Measurements from ENCODE around the gene TTC9.

TTC9 gene

DNA sequence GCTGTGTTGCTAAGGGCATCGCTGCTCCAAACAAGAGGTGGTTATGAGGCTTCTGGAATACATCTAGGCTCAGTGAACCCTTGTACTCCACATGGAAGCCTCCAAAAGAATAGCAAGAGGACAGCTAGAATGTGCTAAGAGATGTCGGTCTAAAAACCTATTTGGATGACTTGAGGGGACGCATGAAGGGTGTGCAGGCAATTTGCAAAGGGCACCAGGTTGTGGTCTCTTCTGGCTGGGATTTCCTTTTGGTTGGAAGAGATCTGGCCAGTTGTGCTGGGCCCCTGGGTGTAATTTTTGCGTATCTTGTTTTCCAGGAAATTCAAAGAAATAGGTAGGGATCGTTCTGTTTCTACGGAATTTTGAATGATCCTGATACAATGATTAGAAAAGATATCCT, 4.2 kb downstream of the TTC9 start:
- no peaks in the 10 kb centered on the region; the same call in 1 of the 2 replicates for H3K36me3 ChIP-seq (ENCODE audit: insufficient read depth, low read length)
- peaks cover 52% of the 10 kb centered on the region for H3K4me1 ChIP-seq (ENCODE audit: insufficient read depth, low read length)
- peak overlapping the region; percentile 72; the same call in 1 of the 2 replicates for H3K27ac ChIP-seq (ENCODE audit: low read depth, low read length)
- H3K4me3 ChIP-seq (ENCODE audit: low read length): no peak overlapping the region
- H3K9ac ChIP-seq (ENCODE audit: low read depth, low read length): no peak overlapping the region
- H3K27me3 ChIP-seq (ENCODE audit: insufficient read depth, low read length): peaks cover 20% of the 10 kb centered on the region; the same call in 1 of the 2 replicates
- 86% methylated on average over 6 of the region's 6 CpGs for WGBS
- H3K9me3 ChIP-seq (ENCODE audit: insufficient read depth, low read depth, low read length): no peaks in the 10 kb centered on the region

- Histone ChIP-seq H3K27ac (ENCODE audit: low read depth, low read length) (peak overlapping the region; percentile 72; the same call in 1 of the 2 replicates), H3K4me1 (ENCODE audit: insufficient read depth, low read length) (peaks cover 52% of the 10 kb centered on the region), H3K36me3 (ENCODE audit: insufficient read depth, low read length) (no peaks in the 10 kb centered on the region; the same call in 1 of the 2 replicates), H3K27me3 (ENCODE audit: insufficient read depth, low read length) (peaks cover 16% of the 10 kb centered on the region; the same call in 1 of the 2 replicates), H3K4me3 (ENCODE audit: low read length) (no peak overlapping the region), H3K9ac (ENCODE audit: low read depth, low read length) (no peak overlapping the region), H3K9me3 (ENCODE audit: insufficient read depth, low read depth, low read length) (no peaks in the 10 kb centered on the region)
- WGBS: 29% methylated on average over 2 of the region's 2 CpGs
These were observed 5.0 kb downstream of the TTC9 start for GRCh38 chr14:70646705-70647104.

GRCh38 chr14:70648346-70648745, 6.6 kb downstream of the TTC9 start:
- H3K27me3 ChIP-seq (ENCODE audit: insufficient read depth, low read length): peaks cover 5% of the 10 kb centered on the region; the same call in 1 of the 2 replicates
- H3K4me3 ChIP-seq (ENCODE audit: low read length): no peak overlapping the region
- no peaks in the 10 kb centered on the region; the same call in 1 of the 2 replicates for H3K36me3 ChIP-seq (ENCODE audit: insufficient read depth, low read length)
- H3K9me3 ChIP-seq (ENCODE audit: insufficient read depth, low read depth, low read length): no peaks in the 10 kb centered on the region
- H3K9ac ChIP-seq (ENCODE audit: low read depth, low read length): no peak overlapping the region
- peaks cover 56% of the 10 kb centered on the region for H3K4me1 ChIP-seq (ENCODE audit: insufficient read depth, low read length)
- H3K27ac ChIP-seq (ENCODE audit: low read depth, low read length): no peak overlapping the region

DNA sequence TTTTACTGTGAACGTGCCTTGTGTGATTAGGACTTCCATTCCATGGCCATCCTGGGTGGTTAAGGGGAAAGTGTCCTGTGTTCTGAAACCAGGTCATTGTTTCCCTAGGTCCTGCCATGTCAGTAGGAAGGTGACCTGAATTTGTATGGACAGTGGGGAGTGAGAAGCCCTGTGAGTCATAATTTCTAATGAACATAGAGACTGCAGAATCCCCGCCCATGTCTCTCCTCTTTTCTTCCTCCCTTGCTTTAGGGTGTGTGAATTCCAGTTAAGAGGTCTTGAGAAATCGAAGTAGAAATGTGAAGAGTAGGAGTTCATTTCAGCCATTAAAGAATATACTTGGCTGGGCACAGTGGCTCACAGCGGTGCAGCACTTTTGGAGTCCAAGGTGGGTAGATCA, 8.1 kb downstream of the TTC9 start:
- H3K27me3 ChIP-seq (ENCODE audit: insufficient read depth, low read length): no peaks in the 10 kb centered on the region
- no peak overlapping the region for H3K9ac ChIP-seq (ENCODE audit: low read depth, low read length)
- 92% methylated on average over 3 of the region's 4 CpGs for WGBS
- H3K4me3 ChIP-seq (ENCODE audit: low read length): no peak overlapping the region
- no peaks in the 10 kb centered on the region for H3K9me3 ChIP-seq (ENCODE audit: insufficient read depth, low read depth, low read length)
- H3K27ac ChIP-seq (ENCODE audit: low read depth, low read length): no peak overlapping the region
- no peaks in the 10 kb centered on the region; the same call in 1 of the 2 replicates for H3K36me3 ChIP-seq (ENCODE audit: insufficient read depth, low read length)
- H3K4me1 ChIP-seq (ENCODE audit: insufficient read depth, low read length): peaks cover 58% of the 10 kb centered on the region

DNA sequence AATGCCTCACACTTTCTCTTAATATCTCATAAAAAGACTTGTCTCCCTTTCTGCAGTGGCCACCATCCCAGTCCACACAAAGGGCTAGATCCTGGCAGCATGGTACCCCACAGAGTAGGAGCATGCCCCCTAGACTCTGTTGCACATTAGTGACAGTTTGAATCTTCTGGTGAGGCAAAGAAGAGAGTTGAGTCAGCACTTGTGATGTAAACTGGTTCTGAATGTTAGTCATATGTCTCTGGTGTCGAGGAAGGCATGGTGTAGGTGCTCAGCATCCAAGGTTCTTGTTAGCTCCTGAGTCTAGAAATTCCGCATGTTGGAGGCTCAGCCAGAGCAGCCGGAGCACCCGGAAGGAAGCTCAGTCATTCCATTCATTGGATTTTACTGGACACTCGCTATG, 9.8 kb downstream of the TTC9 start:
- H3K4me1 ChIP-seq (ENCODE audit: insufficient read depth, low read length): peaks cover 57% of the 10 kb centered on the region
- no peak overlapping the region for H3K4me3 ChIP-seq (ENCODE audit: low read length)
- H3K27ac ChIP-seq (ENCODE audit: low read depth, low read length): no peak overlapping the region
- H3K9ac ChIP-seq (ENCODE audit: low read depth, low read length): no peak overlapping the region
- H3K27me3 ChIP-seq (ENCODE audit: insufficient read depth, low read length): no peaks in the 10 kb centered on the region
- 89% methylated on average over 5 of the region's 5 CpGs for WGBS
- no peaks in the 10 kb centered on the region for H3K9me3 ChIP-seq (ENCODE audit: insufficient read depth, low read depth, low read length)
- H3K36me3 ChIP-seq (ENCODE audit: insufficient read depth, low read length): no peaks in the 10 kb centered on the region; the same call in 1 of the 2 replicates

- Histone ChIP-seq H3K4me3 (ENCODE audit: low read length) (no peak overlapping the region), H3K9ac (ENCODE audit: low read depth, low read length) (no peak overlapping the region), H3K4me1 (ENCODE audit: insufficient read depth, low read length) (peaks cover 45% of the 10 kb centered on the region), H3K27me3 (ENCODE audit: insufficient read depth, low read length) (no peaks in the 10 kb centered on the region), H3K27ac (ENCODE audit: low read depth, low read length) (no peak overlapping the region), H3K36me3 (ENCODE audit: insufficient read depth, low read length) (no peaks in the 10 kb centered on the region; the same call in 1 of the 2 replicates), H3K9me3 (ENCODE audit: insufficient read depth, low read depth, low read length) (no peaks in the 10 kb centered on the region)
These were observed 11.2 kb downstream of the TTC9 start for GRCh38 chr14:70652871-70653270.

GRCh38 chr14:70653662-70654061, 11.9 kb downstream of the TTC9 start:
- Histone ChIP-seq H3K9ac (ENCODE audit: low read depth, low read length) (no peak overlapping the region), H3K4me1 (ENCODE audit: insufficient read depth, low read length) (peaks cover 44% of the 10 kb centered on the region), H3K36me3 (ENCODE audit: insufficient read depth, low read length) (no peaks in the 10 kb centered on the region; the same call in 1 of the 2 replicates), H3K27me3 (ENCODE audit: insufficient read depth, low read length) (no peaks in the 10 kb centered on the region), H3K9me3 (ENCODE audit: insufficient read depth, low read depth, low read length) (no peaks in the 10 kb centered on the region), H3K4me3 (ENCODE audit: low read length) (no peak overlapping the region), H3K27ac (ENCODE audit: low read depth, low read length) (peak overlapping the region; percentile 53; the same call in 1 of the 2 replicates)
- 26% methylated on average over 3 of the region's 3 CpGs for WGBS

GRCh38 chr14:70654632-70655031, 12.9 kb downstream of the TTC9 start:
- Histone ChIP-seq H3K27ac (ENCODE audit: low read depth, low read length) (peak overlapping the region; percentile 73; the same call in 1 of the 2 replicates), H3K9ac (ENCODE audit: low read depth, low read length) (no peak overlapping the region; the same call in 1 of the 2 replicates), H3K4me1 (ENCODE audit: insufficient read depth, low read length) (peaks cover 51% of the 10 kb centered on the region), H3K36me3 (ENCODE audit: insufficient read depth, low read length) (no peaks in the 10 kb centered on the region; the same call in 1 of the 2 replicates), H3K9me3 (ENCODE audit: insufficient read depth, low read depth, low read length) (no peaks in the 10 kb centered on the region), H3K4me3 (ENCODE audit: low read length) (no peak overlapping the region), H3K27me3 (ENCODE audit: insufficient read depth, low read length) (no peaks in the 10 kb centered on the region)
- 94% methylated on average over 6 of the region's 6 CpGs for WGBS

DNA sequence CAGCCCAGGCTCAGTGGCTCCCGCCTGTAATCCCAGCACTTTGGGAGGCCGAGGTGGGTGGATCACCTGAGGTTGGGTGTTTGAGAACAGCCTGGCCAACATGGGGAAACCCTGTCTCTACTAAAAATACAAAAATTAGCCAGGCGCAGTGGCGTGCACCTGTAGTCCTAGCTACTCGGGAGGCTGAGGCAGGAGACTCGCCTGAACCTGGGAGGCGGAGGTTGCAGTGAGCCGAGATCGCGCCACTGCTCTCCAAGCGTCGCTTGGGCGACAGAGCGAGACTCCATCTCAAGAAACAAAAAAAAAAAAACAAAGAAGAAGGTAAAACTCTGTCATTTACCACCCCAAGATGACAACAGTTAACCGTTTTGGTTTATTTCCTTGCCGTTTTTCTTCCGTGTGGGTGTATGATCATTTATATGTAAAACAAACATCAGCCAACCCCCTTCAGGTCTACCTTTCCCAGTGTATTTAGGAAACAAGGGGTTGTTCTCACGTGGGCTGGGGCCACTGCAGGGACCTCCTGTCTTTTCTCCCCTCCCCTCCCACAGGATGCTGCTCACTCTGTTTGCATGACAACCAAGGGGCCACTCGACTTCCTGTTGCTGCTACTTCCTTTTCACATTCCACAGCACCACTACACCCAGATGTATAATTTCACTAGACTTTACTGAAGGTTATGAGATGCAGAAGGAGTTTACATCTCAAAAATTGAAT, 13.6 kb downstream of the TTC9 start:
- peak overlapping the region; percentile 4; the same call in 1 of the 2 replicates for H3K9ac ChIP-seq (ENCODE audit: low read depth, low read length)
- no peaks in the 10 kb centered on the region for H3K9me3 ChIP-seq (ENCODE audit: insufficient read depth, low read depth, low read length)
- no peaks in the 10 kb centered on the region for H3K27me3 ChIP-seq (ENCODE audit: insufficient read depth, low read length)
- peaks cover 51% of the 10 kb centered on the region for H3K4me1 ChIP-seq (ENCODE audit: insufficient read depth, low read length)
- H3K36me3 ChIP-seq (ENCODE audit: insufficient read depth, low read length): no peaks in the 10 kb centered on the region; the same call in 1 of the 2 replicates
- H3K4me3 ChIP-seq (ENCODE audit: low read length): no peak overlapping the region; the same call in 1 of the 2 replicates
- H3K27ac ChIP-seq (ENCODE audit: low read depth, low read length): peak overlapping the region; percentile 76
- 75% methylated on average over 16 of the region's 19 CpGs for WGBS

DNA sequence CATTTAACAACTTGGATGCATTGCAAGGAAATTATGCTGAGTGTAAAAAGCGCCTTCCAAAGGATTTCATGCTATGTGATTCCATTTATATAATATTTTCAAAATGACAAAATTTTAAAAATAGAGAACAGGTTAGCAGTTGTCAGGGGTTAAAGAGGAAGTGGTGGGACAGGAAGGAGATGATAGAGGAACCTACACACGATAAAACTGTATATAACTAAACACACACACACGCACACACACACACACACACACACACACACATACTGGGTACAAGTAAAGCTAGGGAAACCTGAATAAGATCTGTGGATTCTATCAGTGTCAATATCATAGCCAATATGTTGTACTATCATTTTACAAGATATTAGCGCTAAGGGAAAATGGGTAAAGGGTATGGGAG, 17.2 kb downstream of the TTC9 start:
- Histone ChIP-seq H3K36me3 (ENCODE audit: insufficient read depth, low read length) (peaks cover 6% of the 10 kb centered on the region; the same call in 1 of the 2 replicates), H3K27ac (ENCODE audit: low read depth, low read length) (no peak overlapping the region), H3K9ac (ENCODE audit: low read depth, low read length) (no peak overlapping the region), H3K27me3 (ENCODE audit: insufficient read depth, low read length) (no peaks in the 10 kb centered on the region), H3K4me1 (ENCODE audit: insufficient read depth, low read length) (peaks cover 54% of the 10 kb centered on the region), H3K4me3 (ENCODE audit: low read length) (no peak overlapping the region), H3K9me3 (ENCODE audit: insufficient read depth, low read depth, low read length) (no peaks in the 10 kb centered on the region)
- WGBS: no CpG with 5 or more reads among the region's 4 CpGs

DNA sequence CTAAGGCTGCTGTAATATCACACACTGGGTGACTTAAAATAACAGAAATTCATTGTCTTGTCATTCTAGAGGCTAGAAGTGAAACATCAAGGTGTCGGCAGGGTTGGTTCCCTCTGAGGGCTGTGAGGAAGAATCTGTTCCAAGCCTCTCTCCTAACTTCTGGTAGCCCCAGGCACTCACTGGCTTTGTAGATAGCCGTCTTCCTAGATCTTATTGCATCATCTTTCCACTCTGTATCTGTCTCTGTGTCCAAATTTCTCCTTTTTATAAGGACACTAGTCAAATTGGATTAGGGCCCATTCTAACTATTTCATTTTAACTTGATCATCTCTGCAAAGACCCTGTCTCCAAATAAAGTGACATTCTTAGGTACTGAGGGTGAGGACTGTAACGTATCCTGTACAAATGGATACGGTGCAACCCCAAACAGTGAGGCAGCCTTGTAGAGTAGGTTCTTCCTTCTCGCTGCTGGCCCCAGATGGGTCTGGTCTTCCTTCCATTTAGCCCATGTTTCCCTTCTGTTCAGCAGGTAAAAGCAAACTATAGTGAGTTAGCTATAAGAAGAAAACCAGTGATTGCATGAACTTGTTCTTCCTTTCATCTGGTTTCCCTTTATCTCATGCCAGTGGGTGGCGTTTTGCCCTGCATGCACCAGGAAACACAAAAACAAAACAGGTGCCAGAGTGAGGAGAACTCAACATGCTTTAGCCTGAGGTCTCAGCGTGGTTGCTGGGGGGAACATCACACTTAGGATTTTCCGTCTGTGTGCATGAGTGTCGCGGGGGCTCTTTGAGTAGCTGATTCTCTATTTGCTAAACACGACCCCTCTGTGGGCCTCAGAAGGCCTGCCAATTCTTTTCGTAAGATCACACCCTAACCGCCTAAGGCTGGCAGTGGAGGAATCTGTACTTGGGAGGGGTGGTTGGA, 19.5 kb downstream of the TTC9 start:
- H3K9ac ChIP-seq (ENCODE audit: low read depth, low read length): no peak overlapping the region
- no peaks in the 10 kb centered on the region for H3K9me3 ChIP-seq (ENCODE audit: insufficient read depth, low read depth, low read length)
- peak overlapping the region; percentile 32; the same call in 1 of the 2 replicates for H3K27ac ChIP-seq (ENCODE audit: low read depth, low read length)
- H3K27me3 ChIP-seq (ENCODE audit: insufficient read depth, low read length): no peaks in the 10 kb centered on the region
- WGBS: 75% methylated on average over 13 of the region's 13 CpGs
- H3K4me1 ChIP-seq (ENCODE audit: insufficient read depth, low read length): peaks cover 48% of the 10 kb centered on the region
- H3K4me3 ChIP-seq (ENCODE audit: low read length): no peak overlapping the region
- peaks cover 6% of the 10 kb centered on the region; the same call in 1 of the 2 replicates for H3K36me3 ChIP-seq (ENCODE audit: insufficient read depth, low read length)

Measured in HUES64 (cell line).